ENCODE data around the gene ECE1.

Gene ECE1

GRCh38 chr1:21304488-21304887 is 14.2 kb upstream of the ECE1 start:
- DNase-seq, result no peak
- peaks cover 0 to 92% (median 53%) of the 10 kb centered on the region in 4 donors for H3K4me1 ChIP-seq
- H3K27me3 ChIP-seq, result no peaks in the 10 kb centered on the region
- H3K9me3 ChIP-seq, result no peaks in the 10 kb centered on the region
- H3K36me3 ChIP-seq, result no peaks in the 10 kb centered on the region
- no peak overlapping the region for H3K4me3 ChIP-seq
- no peak overlapping the region for H3K27ac ChIP-seq
- intact Hi-C loops (cut with DNase I; ENCODE audit: low total_unique reads), result no loop called here
- no peak for TF ChIP-seq CTCF (IDR thresholded peaks at IDR 0.05)

GRCh38 chr1:21302747-21303715 is 12.8 kb upstream of the ECE1 start:
- peak overlapping the region; percentile 6 to 13 for H3K27ac ChIP-seq
- H3K27me3 ChIP-seq, result no peaks in the 10 kb centered on the region
- no peak overlapping the region for H3K4me3 ChIP-seq
- H3K4me1 ChIP-seq, result peaks cover 0 to 92% (median 46%) of the 10 kb centered on the region in 4 donors
- TF ChIP-seq CTCF (IDR thresholded peaks at IDR 0.05), result peak in 1 of 2 experiments; percentile 18
- no peak for DNase-seq
- H3K9me3 ChIP-seq, result no peaks in the 10 kb centered on the region
- H3K36me3 ChIP-seq, result no peaks in the 10 kb centered on the region
- intact Hi-C loops (cut with DNase I; ENCODE audit: low total_unique reads), result no loop called here

DNA sequence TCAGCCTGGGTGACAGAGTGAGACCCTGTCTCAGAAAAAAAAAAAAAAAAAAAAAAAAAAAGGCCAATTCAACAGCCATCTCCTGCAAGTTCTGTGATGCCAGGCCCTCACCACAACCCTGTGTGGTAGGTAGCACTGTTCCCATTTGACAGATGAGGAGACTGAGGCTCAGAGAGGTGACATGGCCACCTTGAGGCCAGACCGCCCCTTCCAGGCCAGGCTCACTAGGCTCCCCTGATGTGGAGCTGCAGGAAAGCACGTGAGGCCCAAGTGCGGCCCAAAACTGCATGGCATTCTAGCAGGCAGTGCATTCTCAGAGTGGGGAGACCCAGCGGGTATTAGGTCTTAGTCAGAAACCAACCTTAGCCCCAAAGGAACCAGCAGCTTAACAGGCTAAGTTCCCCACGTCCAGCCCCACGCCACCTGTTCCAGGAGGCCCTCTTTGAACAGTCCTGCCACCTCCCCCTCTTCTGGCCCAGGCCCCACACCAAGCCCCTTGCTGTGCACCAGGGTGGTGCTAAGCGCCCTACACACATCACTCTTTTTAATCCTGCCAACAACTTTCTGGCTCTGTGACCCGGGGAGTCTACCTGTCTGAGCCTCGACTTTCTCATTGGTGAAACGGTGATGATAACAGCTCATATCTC is 11.7 kb upstream of the ECE1 start:
- Histone ChIP-seq H3K27ac (no peak overlapping the region), H3K4me3 (no peak overlapping the region), H3K27me3 (no peaks in the 10 kb centered on the region), H3K36me3 (no peaks in the 10 kb centered on the region), H3K4me1 (peaks cover 0 to 92% (median 45%) of the 10 kb centered on the region in 4 donors), H3K9me3 (no peaks in the 10 kb centered on the region)
- TF ChIP-seq CTCF (IDR thresholded peaks at IDR 0.05), result no peak
- no peak for DNase-seq
- intact Hi-C loops (cut with DNase I; ENCODE audit: low total_unique reads), result no loop called here

- H3K4me1 ChIP-seq, result peaks cover 0 to 92% (median 51%) of the 10 kb centered on the region in 4 donors
- TF ChIP-seq CTCF (IDR thresholded peaks at IDR 0.05), result no peak
These were observed 10.5 kb upstream of the ECE1 start for GRCh38 chr1:21300774-21301173.

DNA sequence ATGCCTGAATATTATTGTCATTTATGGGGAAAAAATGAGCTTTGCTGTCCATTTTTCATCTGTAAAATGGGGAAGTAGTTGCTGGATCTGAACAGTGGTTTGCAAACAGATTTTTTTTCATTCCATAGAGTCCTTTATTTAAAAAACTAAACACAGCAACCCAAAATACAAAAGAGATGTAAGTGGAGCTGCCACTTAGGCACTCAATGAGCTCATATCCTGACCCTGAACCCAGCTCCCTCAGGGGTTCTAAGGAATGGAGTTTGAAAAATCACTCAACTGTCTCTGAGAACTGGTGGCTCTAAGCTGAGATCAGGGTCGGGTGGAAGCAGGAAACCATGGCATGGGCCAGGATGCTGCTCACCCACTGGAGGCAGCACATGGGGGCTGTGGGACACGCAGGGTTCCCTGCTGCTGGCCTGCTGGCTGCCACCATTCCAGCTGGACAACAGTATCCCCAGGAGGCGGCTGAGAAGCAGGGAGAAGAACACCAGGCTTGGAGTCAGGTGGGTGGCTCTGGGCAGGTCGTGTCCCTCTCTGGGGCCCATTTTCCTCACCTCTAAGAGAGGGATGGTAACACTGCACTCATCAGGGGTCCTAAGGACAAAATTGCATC is 9.6 kb upstream of the ECE1 start:
- no peaks in the 10 kb centered on the region for H3K27me3 ChIP-seq
- no peak for TF ChIP-seq CTCF (IDR thresholded peaks at IDR 0.05)
- no peak overlapping the region for H3K4me3 ChIP-seq
- H3K36me3 ChIP-seq, result no peaks in the 10 kb centered on the region
- no peaks in the 10 kb centered on the region for H3K9me3 ChIP-seq
- DNase-seq, result no peak
- intact Hi-C loops (cut with DNase I; ENCODE audit: low total_unique reads), result no loop called here
- peak overlapping the region in 1 of 2 donors; percentile 51 for H3K27ac ChIP-seq
- H3K4me1 ChIP-seq, result peaks cover 0 to 91% (median 52%) of the 10 kb centered on the region in 4 donors

More at GRCh38 chr1:21300774-21301173, 10.5 kb upstream of the ECE1 start:
- Histone ChIP-seq H3K36me3 (no peaks in the 10 kb centered on the region), H3K27me3 (no peaks in the 10 kb centered on the region), H3K4me3 (no peak overlapping the region), H3K9me3 (no peaks in the 10 kb centered on the region), H3K27ac (peak overlapping the region in 1 of 2 donors; percentile 51)
- DNase-seq, result no peak
- intact Hi-C loops (cut with DNase I; ENCODE audit: low total_unique reads), result no loop called here
